Fibroblast of lung (primary cell): ENCODE measurements around the gene TMEM178B. TPM values are rescaled to one million over a fixed set of nuclear protein-coding genes. Genes with fewer than 3 reads are reported as not detected.

Source experiments
- DNase-seq, 2 donors: peaks; one replicate each; pipeline versions ENCODE4 v3.0.0 to v3.0.0-alpha.2; 2010; ENCODE audit warnings: low read depth in 2 of 2
- H2AFZ ChIP-seq: 2 replicates; pipeline ENCODE4 v1.5.1; 2012; ENCODE audit warnings: low read length, control low read depth, inconsistent platforms
- H3K27ac ChIP-seq: 2 replicates; pipeline ENCODE4 v1.5.1; 2011; ENCODE audit warnings: low read length, control low read depth; ENCODE audit not compliant: insufficient read depth
- H3K27me3 ChIP-seq: 2 replicates; pipeline ENCODE4 v1.5.1; 2011; ENCODE audit warnings: mild to moderate bottlenecking, low read length; ENCODE audit not compliant: control insufficient read depth, insufficient read depth
- H3K36me3 ChIP-seq: 2 replicates; pipeline ENCODE4 v1.5.1; 2011; ENCODE audit warnings: low read length; ENCODE audit not compliant: control insufficient read depth, insufficient read depth
- H3K4me1 ChIP-seq: 2 replicates; pipeline ENCODE4 v1.5.1; 2011; ENCODE audit warnings: low read length; ENCODE audit not compliant: control insufficient read depth, insufficient read depth; ENCODE audit errors: extremely low read depth
- H3K4me2 ChIP-seq: 2 replicates; pipeline ENCODE4 v1.5.1; 2011; ENCODE audit warnings: low read length, control low read depth; ENCODE audit not compliant: insufficient read depth; ENCODE audit errors: extremely low read depth
- H3K4me3 ChIP-seq, 4 experiments: fragments of 200-600 bp in 1 of 4; sonication (generic) in 1 of 4; replicated peaks in 1 of 4; 2 replicates each; pipeline ENCODE4 v1.5.1; 2011 to 2016; ENCODE audit warnings: low read length in 4 of 4, low read depth in 3 of 4, mild to moderate bottlenecking in 3 of 4, control low read depth in 2 of 4, inconsistent platforms in 1 of 4, mixed read lengths in 1 of 4; ENCODE audit not compliant: insufficient read depth in 1 of 4; ENCODE audit errors: control extremely low read depth in 1 of 4
- H3K79me2 ChIP-seq: 2 replicates; pipeline ENCODE4 v1.5.1; 2012; ENCODE audit warnings: mild to moderate bottlenecking, low read length, inconsistent platforms; ENCODE audit not compliant: control insufficient read depth, insufficient read depth
- H3K9ac ChIP-seq: 2 replicates; pipeline ENCODE4 v1.5.1; 2011; ENCODE audit warnings: mild to moderate bottlenecking, low read length, control low read depth; ENCODE audit not compliant: insufficient read depth
- H3K9me3 ChIP-seq: 2 replicates; pipeline ENCODE4 v1.5.1; 2012; ENCODE audit warnings: low read depth, low read length; ENCODE audit not compliant: control insufficient read depth, insufficient read depth
- H4K20me1 ChIP-seq: 2 replicates; pipeline ENCODE4 v1.5.1; 2011; ENCODE audit warnings: low read length; ENCODE audit not compliant: control insufficient read depth, insufficient read depth; ENCODE audit errors: extremely low read depth
- EZH2 ChIP-seq: IDR thresholded peaks from 2 replicates; pipeline ENCODE4 v1.5.1; 2012; ENCODE audit warnings: low read length, control low read depth, mild to moderate bottlenecking; ENCODE audit errors: missing control alignments
- polyA plus RNA-seq, 2 donors: library from polyadenylated mRNA; depleted of rRNA in 1 of 2; stranded (reverse) in 1 of 2; unstranded in 1 of 2; fragments of >200 nt; gene quantifications; 2 replicates each; pipeline ENCODE4 v1.2.1, GENCODE V29; 2011 to 2012; ENCODE audit warnings: missing spikeins in 1 of 2
- total RNA-seq: library from RNA; depleted of rRNA; stranded (reverse); fragments of >200 nt; gene quantifications from 2 replicates; pipeline ENCODE4 v1.2.1, GENCODE V29; 2014
- TF ChIP-seq, protein P1 (sequence below), 2 donors: IDR thresholded peaks in 1 of 2; conservative IDR thresholded peaks in 1 of 2; 1 replicate in 1 of 2; 2 replicates in 1 of 2; pipeline ENCODE4 v1.5.1; 2011 to 2012; ENCODE audit warnings: low read length in 2 of 2, control low read depth in 1 of 2, inconsistent platforms in 1 of 2, low read depth in 1 of 2, mild to moderate bottlenecking in 1 of 2

The TMEM178B gene
- total and polyA plus RNA-seq, 2 donors (not counting 1 experiment from before 2014, with no cell fraction given) = under 0.01 to 0.14 TPM

DNA sequence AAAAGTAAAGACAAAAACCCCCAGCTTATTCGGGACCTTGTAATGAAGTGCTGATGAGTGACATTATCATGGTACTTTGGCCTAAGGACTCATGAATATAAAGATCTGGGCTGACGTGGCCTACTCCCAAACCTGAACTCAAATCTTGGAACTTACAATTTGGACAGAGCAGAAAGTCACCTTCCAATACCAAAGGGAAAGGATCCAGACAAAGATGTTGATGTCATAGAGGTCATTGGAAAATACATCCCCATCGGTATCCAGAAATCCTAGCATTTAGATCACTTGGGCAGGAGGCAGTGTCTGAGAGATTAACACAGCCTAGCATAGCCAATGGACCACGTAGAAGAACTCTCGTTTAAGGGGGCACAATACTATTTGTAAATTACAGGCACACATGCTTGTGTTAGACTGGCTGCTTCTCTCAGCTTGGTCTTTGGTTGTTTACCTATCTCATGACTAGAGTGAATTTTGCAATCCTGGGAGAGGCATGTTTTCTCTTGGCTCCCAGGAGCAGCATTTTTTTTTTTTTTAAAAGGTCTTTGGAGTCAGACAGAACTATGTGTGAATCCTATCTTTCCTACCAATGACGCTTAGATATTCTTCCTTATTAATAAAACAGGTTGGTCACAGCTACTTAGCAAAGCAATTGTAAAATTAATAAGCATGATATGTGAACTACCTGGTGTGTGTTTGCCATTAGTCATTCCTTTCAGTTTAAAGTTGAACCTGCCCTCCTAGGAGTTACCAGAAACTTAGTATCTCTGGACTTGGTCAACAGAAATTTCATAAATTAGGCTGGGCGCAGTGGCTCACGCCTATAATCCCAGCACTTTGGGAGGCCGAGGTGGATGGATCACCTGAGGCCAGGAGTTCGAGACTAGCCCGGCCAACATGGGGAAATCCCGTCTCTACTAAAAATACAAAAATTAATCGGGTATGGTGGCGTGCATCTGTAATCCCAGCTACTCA is 31.4 kb upstream of the TMEM178B start:
- DNase-seq = no peak
- H3K4me1 ChIP-seq = no peaks in the 10 kb centered on the region
- no peak overlapping the region for H3K4me3 ChIP-seq
- no peak overlapping the region for H2AFZ ChIP-seq
- no peak overlapping the region for H3K27ac ChIP-seq
- no peaks in the 10 kb centered on the region for H3K79me2 ChIP-seq
- no peaks in the 10 kb centered on the region for H3K27me3 ChIP-seq
- no peaks in the 10 kb centered on the region for H3K9me3 ChIP-seq
- TF ChIP-seq, protein P1, sequence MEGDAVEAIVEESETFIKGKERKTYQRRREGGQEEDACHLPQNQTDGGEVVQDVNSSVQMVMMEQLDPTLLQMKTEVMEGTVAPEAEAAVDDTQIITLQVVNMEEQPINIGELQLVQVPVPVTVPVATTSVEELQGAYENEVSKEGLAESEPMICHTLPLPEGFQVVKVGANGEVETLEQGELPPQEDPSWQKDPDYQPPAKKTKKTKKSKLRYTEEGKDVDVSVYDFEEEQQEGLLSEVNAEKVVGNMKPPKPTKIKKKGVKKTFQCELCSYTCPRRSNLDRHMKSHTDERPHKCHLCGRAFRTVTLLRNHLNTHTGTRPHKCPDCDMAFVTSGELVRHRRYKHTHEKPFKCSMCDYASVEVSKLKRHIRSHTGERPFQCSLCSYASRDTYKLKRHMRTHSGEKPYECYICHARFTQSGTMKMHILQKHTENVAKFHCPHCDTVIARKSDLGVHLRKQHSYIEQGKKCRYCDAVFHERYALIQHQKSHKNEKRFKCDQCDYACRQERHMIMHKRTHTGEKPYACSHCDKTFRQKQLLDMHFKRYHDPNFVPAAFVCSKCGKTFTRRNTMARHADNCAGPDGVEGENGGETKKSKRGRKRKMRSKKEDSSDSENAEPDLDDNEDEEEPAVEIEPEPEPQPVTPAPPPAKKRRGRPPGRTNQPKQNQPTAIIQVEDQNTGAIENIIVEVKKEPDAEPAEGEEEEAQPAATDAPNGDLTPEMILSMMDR (conservative IDR thresholded peaks at IDR 0.05 in 1 of 2, IDR thresholded peaks at IDR 0.05 in 1 of 2; ENCODE audit: low read depth in 1 of 2, low read length in 2 of 2) = no peak
- no peak for TF ChIP-seq EZH2
- H4K20me1 ChIP-seq = no peaks in the 10 kb centered on the region
- no peaks in the 10 kb centered on the region for H3K36me3 ChIP-seq
- H3K9ac ChIP-seq = no peak overlapping the region
- no peak overlapping the region for H3K4me2 ChIP-seq

DNA sequence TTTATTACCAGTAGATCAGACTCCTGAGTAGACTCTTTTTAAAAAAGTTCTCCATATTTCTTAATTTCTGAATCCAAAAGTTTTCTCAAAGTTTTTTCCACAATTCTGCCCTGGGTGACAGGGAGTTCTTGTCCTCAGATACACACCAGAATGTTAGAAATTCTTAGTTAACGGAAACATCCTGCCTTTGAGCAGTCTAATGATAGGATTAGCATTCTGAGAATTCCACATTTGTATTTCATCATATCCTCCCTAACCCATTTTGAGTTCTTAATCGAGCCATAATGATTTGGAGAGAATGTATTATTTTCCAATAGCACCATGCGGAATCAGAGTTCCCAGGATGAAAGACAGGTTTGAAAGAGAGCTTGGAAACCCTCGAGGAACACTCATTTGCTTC is 30.2 kb upstream of the TMEM178B start:
- Histone ChIP-seq H2AFZ (no peak overlapping the region), H3K27ac (no peak overlapping the region), H3K4me1 (no peaks in the 10 kb centered on the region), H3K9ac (no peak overlapping the region), H3K36me3 (no peaks in the 10 kb centered on the region), H3K4me3 (no peak overlapping the region), H3K27me3 (no peaks in the 10 kb centered on the region), H3K9me3 (no peaks in the 10 kb centered on the region), H3K4me2 (no peak overlapping the region), H3K79me2 (no peaks in the 10 kb centered on the region), H4K20me1 (no peaks in the 10 kb centered on the region)
- DNase-seq = no peak
- TF ChIP-seq, protein P1 (conservative IDR thresholded peaks at IDR 0.05 in 1 of 2, IDR thresholded peaks at IDR 0.05 in 1 of 2; ENCODE audit: low read depth in 1 of 2, low read length in 2 of 2) = no peak
- no peak for TF ChIP-seq EZH2

DNA sequence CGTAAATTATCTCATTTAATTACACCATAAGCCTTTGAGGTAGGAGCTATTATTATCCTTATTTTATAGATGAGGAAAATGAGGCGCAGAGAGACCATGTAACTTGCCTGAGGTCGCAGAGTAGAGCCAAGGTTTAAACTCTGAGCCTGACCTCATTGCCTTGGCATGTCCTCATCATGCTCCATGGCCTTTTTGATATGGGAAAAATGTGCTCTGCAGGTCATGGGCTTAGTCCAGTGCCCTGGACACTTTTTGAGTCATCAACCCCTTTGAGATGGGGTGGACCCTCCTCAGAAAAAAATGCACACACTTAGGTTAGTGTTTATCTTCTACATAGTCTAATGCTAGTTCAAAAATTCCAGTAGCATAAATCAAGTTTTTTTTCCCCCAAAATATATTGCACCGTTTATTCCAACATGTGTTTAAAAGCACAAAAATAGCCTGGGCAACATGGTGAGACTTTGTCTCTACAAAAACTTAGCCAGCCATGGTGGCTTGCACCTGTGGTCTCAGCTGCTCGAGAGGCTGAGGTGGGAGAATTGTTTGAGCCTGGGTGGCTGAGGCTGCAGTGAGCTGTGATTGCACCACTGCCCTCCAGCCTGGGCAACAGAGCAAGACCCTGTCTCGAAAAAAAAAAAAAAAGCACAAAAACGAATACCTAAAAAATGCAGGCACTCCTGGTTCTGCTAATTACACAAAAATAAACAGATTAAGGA is 28.6 kb upstream of the TMEM178B start:
- TF ChIP-seq, protein P1 (conservative IDR thresholded peaks at IDR 0.05 in 1 of 2, IDR thresholded peaks at IDR 0.05 in 1 of 2; ENCODE audit: low read depth in 1 of 2, low read length in 2 of 2) = no peak
- no peak for TF ChIP-seq EZH2
- no peaks in the 10 kb centered on the region for H3K4me1 ChIP-seq
- no peaks in the 10 kb centered on the region for H3K36me3 ChIP-seq
- H3K9ac ChIP-seq = no peak overlapping the region
- no peak overlapping the region for H3K27ac ChIP-seq
- no peak overlapping the region for H3K4me3 ChIP-seq
- DNase-seq = peak in 1 of 2 donors; percentile 7
- no peaks in the 10 kb centered on the region for H4K20me1 ChIP-seq
- no peaks in the 10 kb centered on the region for H3K27me3 ChIP-seq
- no peak overlapping the region for H3K4me2 ChIP-seq
- no peaks in the 10 kb centered on the region for H3K9me3 ChIP-seq
- no peaks in the 10 kb centered on the region for H3K79me2 ChIP-seq
- no peak overlapping the region for H2AFZ ChIP-seq
